ENCODE results near the gene TXK.

DNA sequence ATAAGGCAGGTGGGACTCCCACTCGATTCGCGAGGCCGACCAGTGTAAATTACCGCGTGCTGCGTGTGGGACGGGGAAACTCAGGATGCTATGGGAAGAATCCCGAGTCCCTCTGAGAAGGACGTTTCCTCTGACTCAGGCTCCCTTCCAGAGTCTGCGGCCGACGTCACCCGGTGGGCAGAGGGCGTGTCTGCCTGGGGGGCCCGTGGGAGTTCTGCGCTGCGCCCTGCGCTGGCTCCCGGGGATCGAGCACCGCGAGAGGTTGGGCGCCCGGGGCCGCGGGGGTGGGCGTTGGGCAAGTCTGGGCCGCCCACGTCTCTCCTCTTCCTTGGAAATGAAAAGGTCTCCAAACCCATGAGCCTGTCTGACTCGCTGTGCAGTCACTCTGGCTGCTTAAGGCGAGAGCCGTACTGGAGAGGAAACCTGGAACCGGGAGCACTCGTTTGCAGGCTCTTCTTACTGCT lies 116.9 kb downstream of the TXK start:
- TF ChIP-seq, protein P1, sequence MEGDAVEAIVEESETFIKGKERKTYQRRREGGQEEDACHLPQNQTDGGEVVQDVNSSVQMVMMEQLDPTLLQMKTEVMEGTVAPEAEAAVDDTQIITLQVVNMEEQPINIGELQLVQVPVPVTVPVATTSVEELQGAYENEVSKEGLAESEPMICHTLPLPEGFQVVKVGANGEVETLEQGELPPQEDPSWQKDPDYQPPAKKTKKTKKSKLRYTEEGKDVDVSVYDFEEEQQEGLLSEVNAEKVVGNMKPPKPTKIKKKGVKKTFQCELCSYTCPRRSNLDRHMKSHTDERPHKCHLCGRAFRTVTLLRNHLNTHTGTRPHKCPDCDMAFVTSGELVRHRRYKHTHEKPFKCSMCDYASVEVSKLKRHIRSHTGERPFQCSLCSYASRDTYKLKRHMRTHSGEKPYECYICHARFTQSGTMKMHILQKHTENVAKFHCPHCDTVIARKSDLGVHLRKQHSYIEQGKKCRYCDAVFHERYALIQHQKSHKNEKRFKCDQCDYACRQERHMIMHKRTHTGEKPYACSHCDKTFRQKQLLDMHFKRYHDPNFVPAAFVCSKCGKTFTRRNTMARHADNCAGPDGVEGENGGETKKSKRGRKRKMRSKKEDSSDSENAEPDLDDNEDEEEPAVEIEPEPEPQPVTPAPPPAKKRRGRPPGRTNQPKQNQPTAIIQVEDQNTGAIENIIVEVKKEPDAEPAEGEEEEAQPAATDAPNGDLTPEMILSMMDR (IDR thresholded peaks at IDR 0.05), result no peak
- TF ChIP-seq POLR2AphosphoS5 (IDR thresholded peaks at IDR 0.05) (no peak), EP300 (IDR thresholded peaks at IDR 0.05) (no peak), POLR2A (IDR thresholded peaks at IDR 0.05) (no peak)
